CD4-positive, alpha-beta T cell treated with Interleukin-4 for 4 hours (primary cell): ENCODE measurements around the gene SEMA3C.

ENCODE experiments used
- DNase-seq: peaks from one replicate; pipeline ENCODE4 v3.0.0-alpha.2; 2020

Gene SEMA3C

DNA sequence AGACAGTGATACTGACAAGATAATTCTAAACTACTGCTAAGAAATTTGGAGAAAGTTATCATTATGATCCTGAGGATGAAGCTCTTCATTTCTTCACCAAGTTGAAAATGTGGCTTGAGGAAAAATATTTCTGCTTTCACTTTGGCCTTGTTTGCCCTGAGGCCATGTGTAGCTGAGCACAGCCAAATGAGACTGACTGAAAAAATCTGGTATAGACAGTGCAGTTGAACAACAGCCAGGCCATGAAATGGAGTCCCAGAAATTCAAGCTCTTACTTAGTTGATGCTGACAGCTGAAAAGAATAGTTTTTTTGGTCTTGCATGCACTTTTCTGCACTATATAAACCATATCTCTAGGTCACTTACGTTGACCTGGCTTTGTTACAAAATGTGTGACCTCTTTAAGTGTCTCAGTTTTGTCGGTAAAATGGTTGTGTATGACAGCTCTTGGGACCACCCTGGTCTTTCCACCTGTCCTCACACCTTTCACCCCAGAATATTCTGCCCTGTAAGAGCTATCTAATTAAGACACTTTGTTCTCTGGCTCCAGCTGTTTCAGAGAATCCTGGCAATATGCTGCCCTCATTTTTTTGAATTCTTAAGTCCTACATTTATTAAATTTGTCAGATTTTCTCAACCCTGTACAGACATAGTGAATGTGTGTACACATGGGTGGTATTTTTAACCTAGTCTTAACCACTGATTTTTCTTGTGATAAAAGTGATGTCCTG lies 189.1 kb downstream of the SEMA3C start:
- no peak for DNase-seq

DNA sequence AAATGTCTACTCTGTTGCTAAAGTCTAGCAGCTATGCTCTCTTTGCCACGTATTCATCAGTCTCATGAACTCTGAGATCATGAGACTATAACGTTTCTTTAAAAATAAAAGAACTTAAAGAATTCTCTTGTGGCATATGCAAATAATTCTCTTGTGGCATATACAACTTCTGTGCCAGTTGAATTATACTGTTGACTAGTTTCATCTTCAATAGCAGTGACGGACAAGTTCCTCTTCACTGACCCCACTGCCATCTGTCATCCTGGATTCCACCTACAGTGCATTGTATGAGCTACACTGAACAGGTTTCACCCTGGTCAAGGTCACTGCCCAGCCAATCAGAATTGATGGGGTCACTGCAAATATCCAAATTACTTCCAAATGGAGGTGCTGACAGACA lies 192.2 kb downstream of the SEMA3C start:
- no peak for DNase-seq

DNA sequence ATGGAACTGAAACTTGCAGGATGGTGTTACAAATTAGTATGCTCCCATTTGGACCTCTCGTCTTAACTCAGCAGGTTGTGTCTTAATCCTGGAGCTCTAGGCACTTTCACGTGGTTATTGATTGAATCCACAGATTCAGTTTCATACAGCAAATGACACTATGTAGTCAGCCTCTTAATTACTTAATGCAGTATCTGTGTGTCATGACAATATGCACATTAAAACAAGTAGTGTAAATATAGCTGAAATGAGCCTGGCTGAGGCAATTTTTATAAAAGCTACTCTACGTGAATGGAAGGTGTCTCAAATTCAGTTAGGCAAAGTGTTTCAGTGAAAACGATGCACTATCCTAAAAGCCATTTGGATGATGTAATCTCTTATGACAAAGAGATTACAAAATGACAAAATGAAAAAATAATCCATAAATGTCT lies 193.7 kb downstream of the SEMA3C start:
- DNase-seq = no peak

DNA sequence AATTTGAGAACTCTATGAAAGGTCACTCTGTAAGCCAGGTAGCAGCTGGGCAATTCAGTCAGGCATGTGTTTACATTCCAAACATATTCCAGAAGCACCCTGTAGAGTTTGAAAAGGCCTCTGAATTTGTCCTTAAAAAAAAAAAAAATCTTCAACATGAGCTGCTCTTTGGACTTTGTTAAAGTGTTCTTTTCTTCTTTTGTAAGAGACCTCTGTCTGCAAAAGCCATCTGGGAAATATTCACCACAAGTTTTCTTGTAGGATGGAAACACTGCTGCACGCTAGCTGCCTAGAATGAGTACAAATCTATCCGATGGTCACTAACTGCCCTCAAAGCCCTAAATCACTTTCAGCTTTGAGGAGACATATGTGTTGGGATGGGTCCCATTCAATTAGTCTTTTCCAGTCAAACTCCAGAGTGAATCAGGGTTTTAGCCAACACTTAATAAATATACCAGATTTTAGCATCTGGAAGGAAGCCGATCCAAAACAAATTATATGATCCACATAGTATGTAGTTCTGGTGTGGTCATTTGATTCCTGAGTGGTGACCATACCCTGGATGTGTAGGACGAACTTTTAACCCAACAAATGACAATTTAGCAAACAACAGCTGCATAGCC lies 194.5 kb downstream of the SEMA3C start:
- DNase-seq = no peak

DNA sequence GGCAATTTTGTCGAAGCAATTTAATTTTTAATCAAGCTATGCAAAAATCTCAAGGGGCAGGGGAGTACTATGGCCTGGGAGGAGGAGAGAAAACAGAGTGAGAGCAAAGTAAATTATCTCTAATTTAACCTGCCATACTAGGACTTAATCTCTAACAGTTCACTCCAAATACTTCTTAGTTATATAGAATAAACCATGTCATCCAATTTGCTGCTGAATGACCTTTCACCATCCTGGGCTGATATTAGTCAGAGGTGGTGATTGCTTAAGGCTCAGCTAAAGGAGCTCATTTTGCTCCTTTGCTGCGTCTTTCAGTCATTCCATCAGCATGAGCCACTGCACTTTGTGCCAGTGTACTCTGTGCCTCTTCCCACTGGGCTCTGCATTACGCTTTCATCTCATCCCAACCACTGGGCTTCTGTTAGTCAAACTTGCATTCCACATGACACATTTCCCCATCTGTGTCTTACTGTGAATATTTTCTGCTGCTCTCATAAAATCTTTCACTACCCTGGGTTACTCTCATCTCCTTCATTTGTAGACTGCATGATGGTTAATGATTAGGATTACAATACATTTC lies 196.1 kb downstream of the SEMA3C start:
- no peak for DNase-seq

DNA sequence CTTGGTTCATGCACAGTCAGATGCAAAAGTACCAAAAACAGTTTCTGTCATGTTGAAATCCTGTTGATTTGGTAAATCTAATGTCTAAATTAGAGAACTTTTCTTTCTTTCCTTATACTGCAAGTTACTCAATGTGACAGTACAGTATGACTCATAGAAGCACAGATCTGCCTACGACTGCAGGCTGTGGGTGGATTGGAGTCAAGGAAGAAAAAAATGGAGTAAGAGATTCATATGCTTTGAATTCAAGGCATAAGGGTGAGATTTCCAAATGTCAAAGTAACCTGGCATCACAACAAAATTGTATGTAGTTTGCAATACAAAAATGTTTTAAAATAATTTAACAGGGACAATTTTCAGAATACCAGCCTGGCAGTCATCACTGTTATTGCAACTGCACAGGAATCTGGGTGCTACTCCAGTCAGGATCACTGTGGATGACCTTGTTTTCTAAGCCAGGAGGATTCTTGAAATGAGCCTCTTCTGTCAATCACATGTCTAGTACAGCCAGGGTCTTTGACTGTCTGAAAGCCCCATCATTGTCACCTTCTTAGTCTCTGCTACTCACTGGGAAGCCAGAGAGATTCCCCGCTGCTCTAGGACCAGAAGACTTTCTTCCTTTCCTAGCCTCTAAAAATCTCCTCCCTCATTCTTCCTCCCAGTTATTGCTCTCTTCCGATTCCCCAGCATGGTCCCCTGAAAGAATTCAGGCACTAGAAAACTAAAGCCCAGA lies 196.8 kb downstream of the SEMA3C start:
- no peak for DNase-seq

DNA sequence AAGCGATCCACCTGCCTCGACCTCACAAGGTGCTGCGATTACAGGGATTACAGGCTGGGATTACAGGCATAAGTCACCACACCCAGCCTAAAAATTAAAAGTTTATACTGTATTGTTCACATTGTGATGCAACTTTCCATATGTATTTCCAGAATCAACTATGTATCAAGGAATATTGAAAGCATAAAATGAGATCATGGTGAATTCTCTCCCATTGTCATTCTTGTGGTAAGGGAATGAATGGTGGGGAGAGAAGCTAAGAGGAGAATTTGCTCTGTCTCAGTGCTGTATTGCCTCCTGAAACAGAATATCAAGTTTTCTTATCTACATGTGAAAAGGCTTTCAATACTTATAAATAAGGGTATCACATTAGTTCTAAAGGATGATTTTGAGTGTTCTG lies 198.7 kb downstream of the SEMA3C start:
- DNase-seq = no peak

DNA sequence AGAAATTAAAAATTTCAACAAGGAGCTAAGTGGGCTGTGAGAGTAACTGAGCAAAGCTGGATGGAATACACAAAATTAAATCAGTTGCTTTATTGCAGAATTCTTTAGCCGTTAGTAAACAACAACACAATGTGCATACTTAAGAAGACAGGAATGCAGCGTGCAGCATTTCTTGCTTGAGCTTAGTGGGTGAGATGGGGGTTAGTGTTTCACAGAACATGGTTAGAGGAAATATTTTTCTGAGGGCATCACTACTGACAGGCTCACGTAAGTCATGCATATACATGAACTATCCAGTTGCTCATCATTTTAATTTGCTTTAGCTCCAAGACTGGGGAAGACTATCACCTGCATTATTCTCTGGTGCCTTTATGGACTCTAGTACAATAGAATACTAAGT lies 199.6 kb downstream of the SEMA3C start:
- DNase-seq = no peak

DNA sequence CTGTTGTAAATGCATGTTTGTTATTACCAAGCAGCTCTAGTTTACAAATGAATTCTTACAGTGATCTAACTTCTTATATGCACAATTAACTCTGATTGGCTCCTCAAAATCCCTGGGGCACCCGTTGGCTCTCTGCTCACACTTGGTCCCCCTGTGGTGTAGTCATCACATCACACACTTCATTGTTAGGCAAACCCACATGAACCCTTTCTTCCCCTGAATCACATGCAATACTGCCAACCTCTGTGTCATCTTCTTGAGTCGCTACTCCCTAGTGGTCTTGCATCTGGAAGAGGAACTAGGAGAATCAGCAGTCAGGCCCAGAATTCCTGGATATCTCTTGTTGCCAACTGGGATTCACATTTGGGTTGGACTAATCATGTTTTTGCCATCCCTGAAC lies 207.3 kb downstream of the SEMA3C start:
- DNase-seq = no peak

DNA sequence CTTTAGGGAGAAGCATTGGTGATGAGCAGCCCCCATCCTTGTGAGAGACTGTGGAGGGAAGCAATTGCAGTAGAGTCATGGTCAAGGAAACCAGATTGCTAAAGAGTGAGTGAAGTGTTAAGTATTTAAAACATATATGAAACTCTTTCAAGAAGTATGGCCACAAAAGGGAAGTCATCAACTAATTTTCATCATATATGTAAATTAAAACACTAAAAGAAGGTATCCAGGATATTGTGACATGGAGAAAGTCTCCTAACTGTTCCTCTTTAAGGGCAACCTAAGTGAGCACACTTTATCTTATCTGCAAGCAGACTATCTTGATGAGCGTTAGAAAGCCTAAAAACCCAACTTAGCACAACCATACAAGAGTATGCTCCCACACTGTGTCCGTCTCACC lies 210.7 kb downstream of the SEMA3C start:
- no peak for DNase-seq

DNA sequence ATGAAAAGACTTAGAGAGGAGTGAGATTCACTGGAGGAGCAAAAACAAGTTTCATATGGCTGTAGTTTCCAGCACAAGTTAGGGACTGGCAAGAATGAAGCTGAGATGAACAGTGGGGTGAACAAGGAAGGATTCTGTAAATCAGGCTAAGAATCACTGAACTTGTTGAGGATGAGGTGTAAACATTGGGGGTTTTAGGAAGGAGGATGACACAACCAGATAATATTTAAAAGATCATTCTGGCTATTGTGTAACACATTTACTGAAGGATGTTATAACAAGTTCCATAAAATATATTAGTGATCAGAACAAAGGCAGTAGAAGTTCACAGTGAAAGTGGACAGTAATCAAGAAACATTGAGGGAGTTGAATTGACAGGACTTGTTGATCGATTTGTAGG lies 211.5 kb downstream of the SEMA3C start:
- no peak for DNase-seq

DNA sequence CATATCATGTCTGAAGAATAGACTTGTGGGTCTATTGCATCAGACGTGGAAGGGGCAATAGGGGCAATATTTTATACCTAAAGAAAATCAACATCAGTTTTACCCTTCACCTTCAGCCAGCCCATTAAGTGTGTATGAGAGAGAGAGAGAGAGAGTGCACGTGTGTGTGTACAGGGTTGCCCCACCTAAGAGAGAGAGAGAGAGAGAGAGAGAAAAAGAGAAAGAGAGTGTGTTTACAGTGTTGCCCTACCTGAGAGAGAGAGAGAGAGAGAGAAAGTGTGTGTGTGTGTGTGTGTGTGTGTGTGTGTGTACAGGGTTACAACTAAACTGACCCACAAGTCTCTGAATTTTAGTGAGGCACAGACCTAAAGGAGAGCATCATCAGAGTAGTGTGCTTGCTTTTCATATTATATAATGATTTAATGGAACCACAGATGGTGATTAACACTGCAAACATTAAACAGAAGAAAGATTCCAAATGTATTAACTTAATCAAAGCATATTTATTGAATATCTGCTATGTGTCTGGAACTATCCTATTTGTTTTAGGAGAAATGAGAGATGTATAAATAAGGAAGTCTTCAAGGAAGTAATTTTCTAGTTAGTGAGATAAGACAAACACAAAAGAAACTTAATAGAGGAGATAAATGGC lies 213.6 kb downstream of the SEMA3C start:
- DNase-seq = no peak

DNA sequence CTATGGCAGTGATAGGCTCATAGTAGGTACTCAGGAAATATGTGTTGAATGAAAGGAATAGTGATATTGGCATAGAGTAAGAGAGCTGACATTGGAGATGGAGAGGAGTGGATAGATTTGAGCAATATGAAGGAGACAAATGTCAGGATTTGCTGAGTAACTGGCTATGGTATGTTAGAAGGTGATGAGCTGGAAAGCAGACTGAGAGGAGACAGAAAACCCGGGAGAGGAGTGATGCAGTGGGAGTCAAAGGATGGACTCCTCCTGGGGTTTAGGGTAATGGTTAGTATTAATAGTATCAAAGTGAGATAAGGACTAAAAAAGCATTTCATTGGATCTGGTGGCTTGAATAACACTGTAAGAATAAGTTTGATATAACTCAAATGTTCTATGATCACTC lies 215.6 kb downstream of the SEMA3C start:
- DNase-seq = no peak

DNA sequence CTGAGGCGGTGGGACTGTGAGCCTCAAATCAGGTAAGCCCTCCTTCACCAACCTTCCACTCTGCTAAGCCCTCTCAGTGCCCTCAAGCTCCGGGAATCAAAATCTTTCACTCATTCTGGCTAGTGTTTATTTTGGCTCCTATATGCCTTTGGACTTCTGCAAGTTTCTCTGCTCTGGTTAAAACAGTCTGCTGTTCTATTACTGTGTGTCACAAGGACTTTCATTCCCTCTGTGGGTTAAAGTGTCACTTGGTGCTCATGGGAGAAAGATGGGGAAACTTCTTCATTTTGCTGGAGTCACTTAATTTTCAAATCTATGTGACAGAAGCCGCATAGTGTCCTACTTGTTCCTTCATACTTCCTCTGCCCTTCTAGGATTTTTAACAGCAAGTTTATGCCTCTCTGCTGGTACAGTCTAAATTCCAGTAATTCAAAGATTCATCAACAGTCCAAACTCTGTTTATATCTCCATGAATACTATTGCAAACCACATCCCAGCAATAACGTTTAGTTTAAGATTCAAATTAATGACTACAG lies 219.1 kb downstream of the SEMA3C start:
- DNase-seq = no peak

DNA sequence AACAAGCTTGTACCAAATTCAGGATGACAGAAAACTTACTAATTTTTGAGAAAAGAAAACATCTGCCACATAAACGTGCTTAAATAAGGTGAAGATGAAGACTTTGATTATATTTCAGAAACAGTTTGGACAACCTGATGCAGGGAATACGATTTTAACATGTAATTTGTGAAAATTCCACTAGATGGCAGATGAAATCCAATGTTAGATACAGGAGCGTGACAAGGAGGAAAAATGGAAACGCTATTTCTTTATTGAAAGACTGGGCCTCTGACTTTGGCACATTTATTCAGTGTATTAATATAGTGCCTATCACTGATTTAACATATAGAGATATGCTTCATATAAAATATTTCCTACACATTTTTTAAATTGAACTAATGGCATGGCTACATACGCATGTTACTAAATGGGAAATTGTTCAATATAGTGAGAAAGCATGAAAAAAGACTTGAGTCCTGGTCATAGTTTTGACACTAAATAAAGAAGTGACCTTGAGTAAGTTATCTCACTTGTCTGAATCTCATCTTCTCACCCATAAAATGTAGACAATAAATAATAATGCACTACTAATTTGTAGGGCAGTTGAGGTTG lies 219.7 kb downstream of the SEMA3C start:
- DNase-seq = peak; percentile 7
